ENCODE measurements around the gene FBXO11. TPM values are rescaled to one million over a fixed set of nuclear protein-coding genes. Genes with fewer than 3 reads are reported as not detected.

Gene FBXO11
- polyA plus RNA-seq, 1 of the 3 experiments (the other 2 are of a cell fraction), result 26.6 TPM

DNA sequence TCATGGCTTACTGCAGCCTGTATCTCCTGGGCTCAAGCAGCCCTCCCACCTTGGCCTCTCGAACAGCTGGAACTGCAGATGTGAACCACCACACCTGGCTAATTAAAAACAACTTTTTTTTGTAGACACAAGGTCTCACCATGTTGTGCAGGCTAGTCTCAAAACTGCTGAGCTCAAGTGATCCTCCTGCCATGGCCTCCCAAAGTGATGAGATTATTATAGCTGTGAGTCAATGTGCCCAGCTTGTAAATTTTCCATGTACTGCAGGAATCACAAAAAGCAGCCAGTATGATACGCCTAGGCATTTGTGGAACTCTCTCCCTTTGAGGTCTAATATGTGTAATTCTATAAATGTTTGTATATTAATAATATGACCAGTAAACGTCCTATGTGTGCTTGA lies 63.5 kb downstream of the FBXO11 start:
- CTCF ChIA-PET, result interaction anchor here (0.9 to 1.5 kb wide), 4 partner anchors 9 to 264 kb away, joined by 3 to 5 read pairs (median 3); no protein-coding TSS in a partner anchor

More for the DNA sequence above, 63.5 kb downstream of the FBXO11 start:
- no peak for TF ChIP-seq EP300 (IDR thresholded peaks at IDR 0.05; ENCODE audit: borderline replicate concordance in 1 of 2, low read depth in 1 of 2, low read length in 1 of 2)
- no peak for TF ChIP-seq SMC3 (IDR thresholded peaks at IDR 0.05; ENCODE audit: low read depth, low read length)
- TF ChIP-seq NRF1 (IDR thresholded peaks at IDR 0.05; ENCODE audit: low read depth, low read length), result no peak
- no peak for TF ChIP-seq RCOR1 (IDR thresholded peaks at IDR 0.05; ENCODE audit: low read length)
- TF ChIP-seq, protein P1, sequence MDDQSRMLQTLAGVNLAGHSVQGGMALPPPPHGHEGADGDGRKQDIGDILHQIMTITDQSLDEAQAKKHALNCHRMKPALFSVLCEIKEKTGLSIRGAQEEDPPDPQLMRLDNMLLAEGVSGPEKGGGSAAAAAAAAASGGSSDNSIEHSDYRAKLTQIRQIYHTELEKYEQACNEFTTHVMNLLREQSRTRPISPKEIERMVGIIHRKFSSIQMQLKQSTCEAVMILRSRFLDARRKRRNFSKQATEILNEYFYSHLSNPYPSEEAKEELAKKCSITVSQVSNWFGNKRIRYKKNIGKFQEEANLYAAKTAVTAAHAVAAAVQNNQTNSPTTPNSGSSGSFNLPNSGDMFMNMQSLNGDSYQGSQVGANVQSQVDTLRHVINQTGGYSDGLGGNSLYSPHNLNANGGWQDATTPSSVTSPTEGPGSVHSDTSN (IDR thresholded peaks at IDR 0.05), result no peak
- TF ChIP-seq, protein P2, sequence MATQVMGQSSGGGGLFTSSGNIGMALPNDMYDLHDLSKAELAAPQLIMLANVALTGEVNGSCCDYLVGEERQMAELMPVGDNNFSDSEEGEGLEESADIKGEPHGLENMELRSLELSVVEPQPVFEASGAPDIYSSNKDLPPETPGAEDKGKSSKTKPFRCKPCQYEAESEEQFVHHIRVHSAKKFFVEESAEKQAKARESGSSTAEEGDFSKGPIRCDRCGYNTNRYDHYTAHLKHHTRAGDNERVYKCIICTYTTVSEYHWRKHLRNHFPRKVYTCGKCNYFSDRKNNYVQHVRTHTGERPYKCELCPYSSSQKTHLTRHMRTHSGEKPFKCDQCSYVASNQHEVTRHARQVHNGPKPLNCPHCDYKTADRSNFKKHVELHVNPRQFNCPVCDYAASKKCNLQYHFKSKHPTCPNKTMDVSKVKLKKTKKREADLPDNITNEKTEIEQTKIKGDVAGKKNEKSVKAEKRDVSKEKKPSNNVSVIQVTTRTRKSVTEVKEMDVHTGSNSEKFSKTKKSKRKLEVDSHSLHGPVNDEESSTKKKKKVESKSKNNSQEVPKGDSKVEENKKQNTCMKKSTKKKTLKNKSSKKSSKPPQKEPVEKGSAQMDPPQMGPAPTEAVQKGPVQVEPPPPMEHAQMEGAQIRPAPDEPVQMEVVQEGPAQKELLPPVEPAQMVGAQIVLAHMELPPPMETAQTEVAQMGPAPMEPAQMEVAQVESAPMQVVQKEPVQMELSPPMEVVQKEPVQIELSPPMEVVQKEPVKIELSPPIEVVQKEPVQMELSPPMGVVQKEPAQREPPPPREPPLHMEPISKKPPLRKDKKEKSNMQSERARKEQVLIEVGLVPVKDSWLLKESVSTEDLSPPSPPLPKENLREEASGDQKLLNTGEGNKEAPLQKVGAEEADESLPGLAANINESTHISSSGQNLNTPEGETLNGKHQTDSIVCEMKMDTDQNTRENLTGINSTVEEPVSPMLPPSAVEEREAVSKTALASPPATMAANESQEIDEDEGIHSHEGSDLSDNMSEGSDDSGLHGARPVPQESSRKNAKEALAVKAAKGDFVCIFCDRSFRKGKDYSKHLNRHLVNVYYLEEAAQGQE (IDR thresholded peaks at IDR 0.05; ENCODE audit: low read depth, low read length), result no peak
- TF ChIP-seq, protein P3, sequence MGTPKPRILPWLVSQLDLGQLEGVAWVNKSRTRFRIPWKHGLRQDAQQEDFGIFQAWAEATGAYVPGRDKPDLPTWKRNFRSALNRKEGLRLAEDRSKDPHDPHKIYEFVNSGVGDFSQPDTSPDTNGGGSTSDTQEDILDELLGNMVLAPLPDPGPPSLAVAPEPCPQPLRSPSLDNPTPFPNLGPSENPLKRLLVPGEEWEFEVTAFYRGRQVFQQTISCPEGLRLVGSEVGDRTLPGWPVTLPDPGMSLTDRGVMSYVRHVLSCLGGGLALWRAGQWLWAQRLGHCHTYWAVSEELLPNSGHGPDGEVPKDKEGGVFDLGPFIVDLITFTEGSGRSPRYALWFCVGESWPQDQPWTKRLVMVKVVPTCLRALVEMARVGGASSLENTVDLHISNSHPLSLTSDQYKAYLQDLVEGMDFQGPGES (IDR thresholded peaks at IDR 0.05; ENCODE audit: low read depth, low read length), result no peak
- TF ChIP-seq RXRA (IDR thresholded peaks at IDR 0.05; ENCODE audit: borderline replicate concordance, low read depth), result no peak
- no peak for TF ChIP-seq ELF1 (IDR thresholded peaks at IDR 0.05)
- no peak for TF ChIP-seq MEF2A (IDR thresholded peaks at IDR 0.05; ENCODE audit: borderline replicate concordance, low read depth)
- no peak for TF ChIP-seq POLR2AphosphoS5 (IDR thresholded peaks at IDR 0.05; ENCODE audit: low read depth, low read length)
- TF ChIP-seq RFX5 (IDR thresholded peaks at IDR 0.05; ENCODE audit: low read length), result no peak
- no peak for TF ChIP-seq FOSL2 (IDR thresholded peaks at IDR 0.05; ENCODE audit: borderline replicate concordance, low read depth)
- TF ChIP-seq, protein P4, sequence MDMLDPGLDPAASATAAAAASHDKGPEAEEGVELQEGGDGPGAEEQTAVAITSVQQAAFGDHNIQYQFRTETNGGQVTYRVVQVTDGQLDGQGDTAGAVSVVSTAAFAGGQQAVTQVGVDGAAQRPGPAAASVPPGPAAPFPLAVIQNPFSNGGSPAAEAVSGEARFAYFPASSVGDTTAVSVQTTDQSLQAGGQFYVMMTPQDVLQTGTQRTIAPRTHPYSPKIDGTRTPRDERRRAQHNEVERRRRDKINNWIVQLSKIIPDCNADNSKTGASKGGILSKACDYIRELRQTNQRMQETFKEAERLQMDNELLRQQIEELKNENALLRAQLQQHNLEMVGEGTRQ (IDR thresholded peaks at IDR 0.05; ENCODE audit: borderline replicate concordance, low read depth, low read length), result no peak
- no peak for TF ChIP-seq CHD2 (IDR thresholded peaks at IDR 0.05; ENCODE audit: low read length, partially characterized antibody)
- TF ChIP-seq MXI1 (IDR thresholded peaks at IDR 0.05; ENCODE audit: low read depth, low read length), result no peak
- TF ChIP-seq, protein P5, sequence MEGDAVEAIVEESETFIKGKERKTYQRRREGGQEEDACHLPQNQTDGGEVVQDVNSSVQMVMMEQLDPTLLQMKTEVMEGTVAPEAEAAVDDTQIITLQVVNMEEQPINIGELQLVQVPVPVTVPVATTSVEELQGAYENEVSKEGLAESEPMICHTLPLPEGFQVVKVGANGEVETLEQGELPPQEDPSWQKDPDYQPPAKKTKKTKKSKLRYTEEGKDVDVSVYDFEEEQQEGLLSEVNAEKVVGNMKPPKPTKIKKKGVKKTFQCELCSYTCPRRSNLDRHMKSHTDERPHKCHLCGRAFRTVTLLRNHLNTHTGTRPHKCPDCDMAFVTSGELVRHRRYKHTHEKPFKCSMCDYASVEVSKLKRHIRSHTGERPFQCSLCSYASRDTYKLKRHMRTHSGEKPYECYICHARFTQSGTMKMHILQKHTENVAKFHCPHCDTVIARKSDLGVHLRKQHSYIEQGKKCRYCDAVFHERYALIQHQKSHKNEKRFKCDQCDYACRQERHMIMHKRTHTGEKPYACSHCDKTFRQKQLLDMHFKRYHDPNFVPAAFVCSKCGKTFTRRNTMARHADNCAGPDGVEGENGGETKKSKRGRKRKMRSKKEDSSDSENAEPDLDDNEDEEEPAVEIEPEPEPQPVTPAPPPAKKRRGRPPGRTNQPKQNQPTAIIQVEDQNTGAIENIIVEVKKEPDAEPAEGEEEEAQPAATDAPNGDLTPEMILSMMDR (IDR thresholded peaks at IDR 0.05), result no peak
- no peak overlapping the region for H3K4me3 ChIP-seq (ENCODE audit: low read depth in 2 of 2, low read length in 1 of 2)
- no peak overlapping the region for H3K27ac ChIP-seq (ENCODE audit: low read depth in 2 of 2, low read length in 1 of 2)
- H3K79me2 ChIP-seq (ENCODE audit: insufficient read depth), result peaks cover 89% of the 10 kb centered on the region
- no peaks in the 10 kb centered on the region for H3K9me2 ChIP-seq
- H3K36me3 ChIP-seq (replicated peaks in 1 of 2; ENCODE audit: control insufficient read depth in 1 of 2, insufficient read depth in 2 of 2, low read length in 1 of 2), result peaks cover 14 to 21% of the 10 kb centered on the region in 2 experiments
- no peak overlapping the region for H2AFZ ChIP-seq (ENCODE audit: low read depth)
- no peak for DNase-seq
- H3K9me3 ChIP-seq, result no peaks in the 10 kb centered on the region
- H3K4me1 ChIP-seq (ENCODE audit: control insufficient read depth in 1 of 2, insufficient read depth in 2 of 2, low read depth in 1 of 2, low read length in 1 of 2), result no peaks in the 10 kb centered on the region; a peak in 1 of 4 replicates
- H4K20me1 ChIP-seq (ENCODE audit: insufficient read depth), result peaks cover 86% of the 10 kb centered on the region
- no peak overlapping the region for H3K4me2 ChIP-seq
- peaks cover 3% of the 10 kb centered on the region for H3F3A ChIP-seq (replicated peaks; ENCODE audit: insufficient read depth)
- WGBS (ENCODE audit: low lambda C conversion rate), result 88% methylated on average over 3 of the region's 3 CpGs
- POLR2A ChIA-PET, result interaction anchor here (0.6 kb wide), 1 partner anchor 20 kb away, joined by 3 read pairs; no protein-coding TSS in a partner anchor
- no peak overlapping the region for H3K9ac ChIP-seq
- H3K27me3 ChIP-seq (ENCODE audit: insufficient read depth), result no peaks in the 10 kb centered on the region

Data from SK-N-SH (cell line).